HepG2 (cell line): ENCODE results near the gene ANKRD1. TPM values are rescaled to one million over a fixed set of nuclear protein-coding genes. Genes with fewer than 3 reads are reported as not detected.

Source experiments
- ATAC-seq: fragments of 200-7000 bp; cut with Tn5 transposase; 3 replicates; pipeline ENCODE4 v1.9.1; 2020; ENCODE audit warnings: mild to moderate bottlenecking, moderate library complexity
- BruUV-seq: library from RNA; stranded (reverse); fragments of 400-500 nt; replicated peaks from 2 replicates; lab custom pipeline; 2021; lab: Mats Ljungman, UMichigan
- CTCF ChIA-PET: fragments of 300-600 bp; formaldehyde crosslinking; extraction: SDS; loops from one replicate; lab custom pipeline; 2021; ENCODE audit warnings: low total read pairs, inconsistent platforms, low intra/inter-chr PET ratio; lab: Yijun Ruan, JAX
- POLR2A ChIA-PET: fragments of 350-600 bp; sonication (Branson Sonifier 250); formaldehyde crosslinking; loops from one replicate; lab custom pipeline; 2020; ENCODE audit warnings: antibody characterized with exemption, inconsistent platforms; lab: Yijun Ruan, JAX
- DNase-seq: peaks from one replicate; pipeline ENCODE4 v3.0.0-alpha.2; 2015; ENCODE audit warnings: low spot score
- FAIRE-seq: peaks from 3 replicates; lab custom pipeline; 2011; peaks lifted over from hg19 to GRCh38; lab: Jason Lieb, UNC
- H2AFZ ChIP-seq: one replicate; pipeline ENCODE4 v1.6.1; 2011; ENCODE audit warnings: low read length, inconsistent platforms
- H3K27ac ChIP-seq: fragments of 300-600 bp; 3 replicates; pipeline ENCODE4 v1.8.0; 2011; ENCODE audit warnings: mixed run types, mild to moderate bottlenecking, mixed read lengths, low read length, inconsistent platforms; ENCODE audit not compliant: insufficient read depth; ENCODE audit errors: extremely low read length
- H3K27me3 ChIP-seq, 2 experiments: fragments of 200-600 bp in 1 of 2; 2 replicates in 1 of 2; 3 replicates in 1 of 2; pipeline versions ENCODE4 v1.6.0 to v1.8.0; 2011; ENCODE audit warnings: low read length in 2 of 2, mild to moderate bottlenecking in 2 of 2, moderate library complexity in 2 of 2, inconsistent platforms in 1 of 2; ENCODE audit not compliant: insufficient read depth in 2 of 2, control insufficient read depth in 1 of 2
- H3K36me3 ChIP-seq, 2 experiments: fragments of 200-600 bp in 1 of 2; replicated peaks in 1 of 2; 2 replicates in 1 of 2; 3 replicates in 1 of 2; pipeline versions ENCODE4 v1.5.1 to v1.8.0; 2011; ENCODE audit warnings: low read length in 2 of 2, inconsistent platforms in 1 of 2; ENCODE audit not compliant: insufficient read depth in 2 of 2, control insufficient read depth in 1 of 2
- H3K4me1 ChIP-seq: 2 replicates; pipeline ENCODE4 v1.5.1; 2012; ENCODE audit warnings: low read length, inconsistent platforms; ENCODE audit not compliant: insufficient read depth
- H3K4me2 ChIP-seq: 2 replicates; pipeline ENCODE4 v1.6.0; 2011; ENCODE audit warnings: low read depth, low read length, inconsistent platforms
- H3K4me3 ChIP-seq, 3 experiments: fragments of 200-600 bp in 1 of 3; sonication (generic), shearing (Covaris generic) in 1 of 3; replicated peaks in 1 of 3; 2 replicates each; pipeline ENCODE4 v1.5.1; 2011 to 2016; ENCODE audit warnings: low read length in 3 of 3, inconsistent platforms in 2 of 3, low read depth in 2 of 3, mild to moderate bottlenecking in 2 of 3, control low read depth in 1 of 3, mixed read lengths in 1 of 3; ENCODE audit not compliant: insufficient read depth in 1 of 3
- H3K79me2 ChIP-seq: one replicate; pipeline ENCODE4 v1.6.1; 2011; ENCODE audit warnings: low read length, inconsistent platforms; ENCODE audit not compliant: insufficient read depth
- H3K9ac ChIP-seq: 2 replicates; pipeline ENCODE4 v1.6.0; 2011; ENCODE audit warnings: mild to moderate bottlenecking, low read depth, low read length, inconsistent platforms; ENCODE audit not compliant: insufficient read depth
- H3K9me3 ChIP-seq: 2 replicates; pipeline ENCODE4 v1.5.1; 2012; ENCODE audit warnings: mild to moderate bottlenecking, low read length
- H4K20me1 ChIP-seq: 2 replicates; pipeline ENCODE4 v1.6.0; 2011; ENCODE audit warnings: inconsistent platforms, mild to moderate bottlenecking, low read length, moderate library complexity; ENCODE audit not compliant: insufficient read depth
- ATF7-NPFF ChIP-seq: sonication (generic); formaldehyde crosslinking; IDR thresholded peaks from 2 replicates; pipeline ENCODE4 v1.8.1; 2023; ENCODE audit warnings: mild to moderate bottlenecking, low read depth, missing genetic modification reagents, moderate library complexity
- CCDC6 ChIP-seq: sonication (generic); formaldehyde crosslinking; IDR thresholded peaks from 2 replicates; pipeline ENCODE4 v1.8.1; 2022; ENCODE audit warnings: mild to moderate bottlenecking, missing genetic modification reagents, moderate library complexity
- EHMT2 ChIP-seq: fragments of 200-600 bp; sonication (generic); IDR thresholded peaks from 2 replicates; pipeline ENCODE4 v1.7.0; 2017; ENCODE audit warnings: antibody characterized with exemption, low read depth, low read length, borderline replicate concordance
- MXD4 ChIP-seq: IDR thresholded peaks from 2 replicates; pipeline ENCODE4 v1.6.1; 2016; ENCODE audit warnings: mild to moderate bottlenecking, missing biosample characterization, missing genetic modification reagents
- NR2C2 ChIP-seq: sonication (generic); formaldehyde crosslinking; IDR thresholded peaks from 2 replicates; pipeline ENCODE4 v1.4.0; 2020; ENCODE audit warnings: missing genetic modification reagents, mild to moderate bottlenecking, moderate library complexity, borderline replicate concordance
- STAG1 ChIP-seq: sonication (generic); formaldehyde crosslinking; IDR thresholded peaks from 2 replicates; pipeline ENCODE4 v1.4.0; 2020; ENCODE audit warnings: missing genetic modification reagents
- ZMAT3 ChIP-seq: sonication (generic); formaldehyde crosslinking; conservative IDR thresholded peaks from 2 replicates; pipeline ENCODE4 v1.7.0; 2021; ENCODE audit warnings: missing genetic modification reagents
- ZNF138 ChIP-seq: sonication (generic); formaldehyde crosslinking; IDR thresholded peaks from 2 replicates; pipeline ENCODE4 v1.5.0; 2020; ENCODE audit warnings: mild to moderate bottlenecking, low read depth, missing genetic modification reagents
- ZNF362 ChIP-seq: sonication (generic); formaldehyde crosslinking; IDR thresholded peaks from 2 replicates; pipeline ENCODE4 v1.4.0; 2020; ENCODE audit warnings: missing genetic modification reagents, mild to moderate bottlenecking, borderline replicate concordance
- ZNF407 ChIP-seq: sonication (generic); formaldehyde crosslinking; IDR thresholded peaks from one replicate; pipeline ENCODE4 v1.5.1; 2020; ENCODE audit warnings: mild to moderate bottlenecking, missing genetic modification reagents; ENCODE audit errors: not compliant biosample characterization
- ZNF441 ChIP-seq: sonication (generic); formaldehyde crosslinking; IDR thresholded peaks from 2 replicates; pipeline ENCODE4 v1.7.0; 2021; ENCODE audit warnings: missing genetic modification reagents, borderline replicate concordance
- ZNF644 ChIP-seq: IDR thresholded peaks from 2 replicates; pipeline ENCODE4 v1.6.1; 2016; ENCODE audit warnings: low read depth
- whole genome bisulfite sequencing: methylation state at CpG from one replicate; pipeline ENCODE4 v1.1.6; 2017; ENCODE audit warnings: low lambda C conversion rate; 5-methylcytosine and 5-hydroxymethylcytosine counted together
- in situ Hi-C: cut with HindIII; loops from 2 replicates; pipeline ENCODE4 v1.10.0; 2017; ENCODE audit warnings: low pct_unique_long_range_greater_than_20kb; ENCODE audit not compliant: extremely low pct_ligation_motif_present
- intact Hi-C: fragments of 100-400 bp; cut with micrococcal nuclease; formaldehyde crosslinking; loops from one replicate; pipeline ENCODE4 v1.10.0; 2022; ENCODE audit not compliant: unreplicated experiment
- polyA plus RNA-seq, 8 experiments: library from polyadenylated mRNA; depleted of rRNA in 3 of 8; stranded (reverse) in 7 of 8; unstranded in 1 of 8; fragments of >200 nt; fragmentation: Illumina TruSeq in 4 of 8; extraction: Trizol in 4 of 8; gene quantifications; 2 replicates each; pipeline versions ENCODE4 v1.2.1 to v1.2.3, GENCODE V29; 2011 to 2016; ENCODE audit warnings: low read depth in 4 of 8, missing spikeins in 1 of 8, mixed read lengths in 1 of 8; ENCODE audit not compliant: insufficient read depth in 1 of 8
- total RNA-seq, 5 experiments: library from RNA; depleted of rRNA; stranded (reverse); fragments of >200 nt; fragmentation: Illumina TruSeq; extraction: Trizol; gene quantifications; 2 replicates each; pipeline ENCODE4 v1.2.3, GENCODE V29; 2016; ENCODE audit warnings: low read depth in 1 of 5
- TF ChIP-seq, protein P1 (sequence below): sonication (generic); formaldehyde crosslinking; IDR thresholded peaks from 2 replicates; pipeline ENCODE4 v1.5.0; 2020; ENCODE audit warnings: mild to moderate bottlenecking, missing genetic modification reagents, moderate library complexity

The ANKRD1 gene
- total and polyA plus RNA-seq, 2 of the 13 experiments (the other 11 are each of a cell fraction or from before 2014, with no cell fraction given), result 19.4 to 41.8 TPM

GRCh38 chr10:90871279-90871765, 49.6 kb downstream of the ANKRD1 start:
- H3K4me3 ChIP-seq, result peak overlapping the region; percentile 86 to 93 (median 86)
- H3K9ac ChIP-seq, result peak overlapping the region; percentile 83
- ChIA-PET POLR2A (interaction anchor here (1.5 kb wide), 1 partner anchor 15 kb away, joined by 3 read pairs; no protein-coding TSS in a partner anchor), CTCF (interaction anchor here (1.5 kb wide), 1 partner anchor 120 kb away, joined by 5 read pairs; no protein-coding TSS in a partner anchor)
- DNase-seq, result peak; percentile 64
- FAIRE-seq, result peak; percentile 66
- H3K4me1 ChIP-seq, result peaks cover 28% of the 10 kb centered on the region
- H3K9me3 ChIP-seq, result peaks cover 13% of the 10 kb centered on the region
- H2AFZ ChIP-seq, result peak overlapping the region; percentile 75
- no TSS peak for BruUV-seq
- H3K27me3 ChIP-seq, result no peaks in the 10 kb centered on the region; a peak in 1 of 5 replicates
- peaks cover 25% of the 10 kb centered on the region for H3K79me2 ChIP-seq
- H3K27ac ChIP-seq, result no peak overlapping the region
- no peaks in the 10 kb centered on the region for H4K20me1 ChIP-seq
- H3K36me3 ChIP-seq, result peaks cover 0 to 10% of the 10 kb centered on the region in 2 experiments; a peak in 3 of 5 replicates
- ATAC-seq, result peak; percentile 75
- intact Hi-C loops, result loop anchor here (2.0 kb wide), 1 partner anchor 121 kb away; no protein-coding TSS in a partner anchor
- in situ Hi-C loops, result no loop called here
- WGBS, result 11% methylated on average over 14 of the region's 14 CpGs
- peak overlapping the region; percentile 85 for H3K4me2 ChIP-seq
- TF ChIP-seq CCDC6 (CRISPR knock-in tag) (0 out of 2 replicates have a peak, but pooled peaks have one; percentile 38), ATF7-NPFF (CRISPR knock-in tag) (no peak), ZNF441 (CRISPR knock-in tag) (no peak), STAG1 (no peak; the same call in 1 of the 2 replicates), ZNF644 (peak; percentile 81), ZNF138 (no peak), ZNF362 (no peak), NR2C2 (CRISPR knock-in tag) (no peak), ZNF407 (CRISPR knock-in tag) (no peak), EHMT2 (no peak), MXD4 (CRISPR knock-in tag) (0 out of 2 replicates have a peak, but pooled peaks have one; percentile 2), ZMAT3 (no peak)
- TF ChIP-seq, protein P1, sequence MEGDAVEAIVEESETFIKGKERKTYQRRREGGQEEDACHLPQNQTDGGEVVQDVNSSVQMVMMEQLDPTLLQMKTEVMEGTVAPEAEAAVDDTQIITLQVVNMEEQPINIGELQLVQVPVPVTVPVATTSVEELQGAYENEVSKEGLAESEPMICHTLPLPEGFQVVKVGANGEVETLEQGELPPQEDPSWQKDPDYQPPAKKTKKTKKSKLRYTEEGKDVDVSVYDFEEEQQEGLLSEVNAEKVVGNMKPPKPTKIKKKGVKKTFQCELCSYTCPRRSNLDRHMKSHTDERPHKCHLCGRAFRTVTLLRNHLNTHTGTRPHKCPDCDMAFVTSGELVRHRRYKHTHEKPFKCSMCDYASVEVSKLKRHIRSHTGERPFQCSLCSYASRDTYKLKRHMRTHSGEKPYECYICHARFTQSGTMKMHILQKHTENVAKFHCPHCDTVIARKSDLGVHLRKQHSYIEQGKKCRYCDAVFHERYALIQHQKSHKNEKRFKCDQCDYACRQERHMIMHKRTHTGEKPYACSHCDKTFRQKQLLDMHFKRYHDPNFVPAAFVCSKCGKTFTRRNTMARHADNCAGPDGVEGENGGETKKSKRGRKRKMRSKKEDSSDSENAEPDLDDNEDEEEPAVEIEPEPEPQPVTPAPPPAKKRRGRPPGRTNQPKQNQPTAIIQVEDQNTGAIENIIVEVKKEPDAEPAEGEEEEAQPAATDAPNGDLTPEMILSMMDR, result peak; percentile 73
